Nephron (organoid): ENCODE data around the gene TMEM200A.
A peak's percentile ranks its signal among the peaks of the same experiment; 100 is the strongest.

Experiments used
- H3K27ac Mint-ChIP-seq, 3 experiments: 2 replicates each; pipeline ENCODE4 v1.8.0; 2020; ENCODE audit warnings: mixed read lengths in 3 of 3, mild to moderate bottlenecking in 2 of 3, moderate library complexity in 1 of 3
- H3K27me3 Mint-ChIP-seq: 2 replicates; pipeline ENCODE4 v1.8.0; 2021; ENCODE audit warnings: low read depth, mild to moderate bottlenecking, moderate library complexity, mixed read lengths
- H3K36me3 Mint-ChIP-seq: 2 replicates; pipeline ENCODE4 v1.8.0; 2020; ENCODE audit warnings: low read depth, mixed read lengths
- H3K4me1 Mint-ChIP-seq: 2 replicates; pipeline ENCODE4 v1.8.0; 2020; ENCODE audit warnings: mixed read lengths
- H3K4me3 Mint-ChIP-seq, 3 experiments: 2 replicates each; pipeline ENCODE4 v1.8.0; 2020; ENCODE audit warnings: mild to moderate bottlenecking in 3 of 3, mixed read lengths in 3 of 3, moderate library complexity in 2 of 3
- H3K9me3 Mint-ChIP-seq: 2 replicates; pipeline ENCODE4 v1.8.0; 2020; ENCODE audit warnings: mixed read lengths
- CTCF ChIP-seq, 3 experiments: fragments of 200-600 bp; sonication (generic); IDR thresholded peaks; one replicate each; pipeline ENCODE4 v1.5.0; 2021; ENCODE audit warnings: antibody characterized with exemption in 3 of 3; ENCODE audit not compliant: unreplicated experiment in 3 of 3

Gene TMEM200A

GRCh38 chr6:130377915-130378314, 12.1 kb downstream of the TMEM200A start:
- Mint-ChIP-seq H3K4me1 (peaks cover 11% of the 10 kb centered on the region), H3K9me3 (no peaks in the 10 kb centered on the region), H3K36me3 (peaks cover 6% of the 10 kb centered on the region), H3K27ac (peak overlapping the region in 2 of 3 experiments; percentile 2 to 17), H3K27me3 (no peaks in the 10 kb centered on the region), H3K4me3 (no peak overlapping the region)
- no peak for TF ChIP-seq CTCF (IDR thresholded peaks at IDR 0.05; ENCODE audit: unreplicated experiment in 3 of 3)

- no peak overlapping the region for H3K4me3 Mint-ChIP-seq
- H3K4me1 Mint-ChIP-seq: peaks cover 14% of the 10 kb centered on the region
- H3K9me3 Mint-ChIP-seq: no peaks in the 10 kb centered on the region
- no peak overlapping the region for H3K27ac Mint-ChIP-seq
- H3K27me3 Mint-ChIP-seq: no peaks in the 10 kb centered on the region
- H3K36me3 Mint-ChIP-seq: peaks cover 6% of the 10 kb centered on the region
- TF ChIP-seq CTCF (IDR thresholded peaks at IDR 0.05; ENCODE audit: unreplicated experiment in 3 of 3): no peak
Measured at GRCh38 chr6:130379223-130379622, 13.4 kb downstream of the TMEM200A start.

GRCh38 chr6:130381012-130381411, 15.2 kb downstream of the TMEM200A start:
- TF ChIP-seq CTCF (IDR thresholded peaks at IDR 0.05; ENCODE audit: unreplicated experiment in 3 of 3): no peak

GRCh38 chr6:130381459-130382380, 15.9 kb downstream of the TMEM200A start:
- H3K4me3 Mint-ChIP-seq: no peak overlapping the region
- no peaks in the 10 kb centered on the region for H3K9me3 Mint-ChIP-seq
- H3K4me1 Mint-ChIP-seq: peaks cover 35% of the 10 kb centered on the region
- H3K27ac Mint-ChIP-seq: no peak overlapping the region
- no peaks in the 10 kb centered on the region for H3K27me3 Mint-ChIP-seq
- H3K36me3 Mint-ChIP-seq: peaks cover 5% of the 10 kb centered on the region
- no peak for TF ChIP-seq CTCF (IDR thresholded peaks at IDR 0.05; ENCODE audit: unreplicated experiment in 3 of 3)

More at GRCh38 chr6:130381012-130381411, 15.2 kb downstream of the TMEM200A start:
- Mint-ChIP-seq H3K27ac (no peak overlapping the region), H3K9me3 (no peaks in the 10 kb centered on the region), H3K4me1 (peaks cover 28% of the 10 kb centered on the region), H3K27me3 (no peaks in the 10 kb centered on the region), H3K36me3 (peaks cover 6% of the 10 kb centered on the region), H3K4me3 (no peak overlapping the region)

- H3K36me3 Mint-ChIP-seq: no peaks in the 10 kb centered on the region
- no peak overlapping the region for H3K4me3 Mint-ChIP-seq
- peaks cover 37% of the 10 kb centered on the region for H3K4me1 Mint-ChIP-seq
- H3K9me3 Mint-ChIP-seq: no peaks in the 10 kb centered on the region
- H3K27me3 Mint-ChIP-seq: no peaks in the 10 kb centered on the region
- H3K27ac Mint-ChIP-seq: no peak overlapping the region
- no peak for TF ChIP-seq CTCF (IDR thresholded peaks at IDR 0.05; ENCODE audit: unreplicated experiment in 3 of 3)
Measured at GRCh38 chr6:130382872-130383490, 17.2 kb downstream of the TMEM200A start.
